ENCODE data around the gene SLC25A42. TPM values are rescaled to one million over a fixed set of nuclear protein-coding genes. Genes with fewer than 3 reads are reported as not detected.

Gene SLC25A42, protein sequence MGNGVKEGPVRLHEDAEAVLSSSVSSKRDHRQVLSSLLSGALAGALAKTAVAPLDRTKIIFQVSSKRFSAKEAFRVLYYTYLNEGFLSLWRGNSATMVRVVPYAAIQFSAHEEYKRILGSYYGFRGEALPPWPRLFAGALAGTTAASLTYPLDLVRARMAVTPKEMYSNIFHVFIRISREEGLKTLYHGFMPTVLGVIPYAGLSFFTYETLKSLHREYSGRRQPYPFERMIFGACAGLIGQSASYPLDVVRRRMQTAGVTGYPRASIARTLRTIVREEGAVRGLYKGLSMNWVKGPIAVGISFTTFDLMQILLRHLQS
- 4.5 and 6.0 TPM in 2 replicates for total RNA-seq

GRCh38 chr19:19063183-19064097 is at the start of gene SLC25A42:
Gene SLC25A42 (plus strand): TSS chr19:19063994. CDS start chr19:19096125, 32,131 bp downstream.

GRCh38 chr19:19033426-19034203 is 30.2 kb upstream of the SLC25A42 start, which contains the start of the genes ARMC6 and SUGP2:
Gene ARMC6 (plus strand): TSS chr19:19033603. CDS start chr19:19034210, 607 bp downstream.
Gene SUGP2 (minus strand): TSS chr19:19033517. CDS start chr19:19031071, 2,446 bp downstream.

GRCh38 chr19:19138109-19138981 is 74.6 kb downstream of the SLC25A42 start, which contains the start of gene TMEM161A:
Gene TMEM161A (minus strand): TSS chr19:19138478. CDS start chr19:19138428, 50 bp downstream.

Other genes with a start within 250 kb of the SLC25A42 start
- 57.7 and 78.9 TPM in 2 replicates for gene UPF1, start 232.0 kb upstream of the SLC25A42 start, total RNA-seq
- gene CERS1, start 167.8 kb upstream of the SLC25A42 start, total RNA-seq, result 3.2 and 5.0 TPM in 2 replicates
- 166 and 228 TPM in 2 replicates for gene COPE, start 144.6 kb upstream of the SLC25A42 start, total RNA-seq
- 62.4 and 69.6 TPM in 2 replicates for gene DDX49, start 144.3 kb upstream of the SLC25A42 start, total RNA-seq
- 56.3 and 67.6 TPM in 2 replicates for gene HOMER3, start 122.8 kb upstream of the SLC25A42 start, total RNA-seq
- 21.5 and 26.0 TPM in 2 replicates for gene SUGP2, start 30.5 kb upstream of the SLC25A42 start, total RNA-seq
- 36.1 and 42.0 TPM in 2 replicates for gene ARMC6, start 30.4 kb upstream of the SLC25A42 start, total RNA-seq
- 18.8 and 22.2 TPM in 2 replicates for gene TMEM161A, start 74.5 kb downstream of the SLC25A42 start, total RNA-seq
- under 0.01 and 0.34 TPM in 2 replicates for gene MEF2B, start 106.3 kb downstream of the SLC25A42 start, total RNA-seq
- 11.5 and 12.1 TPM in 2 replicates for gene BORCS8, start 128.2 kb downstream of the SLC25A42 start, total RNA-seq
- 67.5 and 70.0 TPM in 2 replicates for gene RFXANK, start 128.3 kb downstream of the SLC25A42 start, total RNA-seq
- gene NR2C2AP, start 139.4 kb downstream of the SLC25A42 start, total RNA-seq, result 3.0 and 3.3 TPM in 2 replicates
- gene NCAN, start 148.0 kb downstream of the SLC25A42 start, total RNA-seq, result under 0.01 TPM in 1 of 2 replicates, not detected in the other
- gene TM6SF2, start 209.3 kb downstream of the SLC25A42 start, total RNA-seq, result 0.95 and 1.1 TPM in 2 replicates